GM19193 (cell line): Measurements from ENCODE around the gene GPC5.

Experiments used
- POLR2A ChIP-seq: IDR thresholded peaks from 4 replicates; pipeline ENCODE4 v1.6.1; 2011; ENCODE audit not compliant: insufficient read depth, insufficient read length; ENCODE audit errors: extremely low read depth

GPC5 gene

GRCh38 chr13:91630946-91631345 is 232.5 kb downstream of the GPC5 start:
- TF ChIP-seq POLR2A, result no peak

DNA sequence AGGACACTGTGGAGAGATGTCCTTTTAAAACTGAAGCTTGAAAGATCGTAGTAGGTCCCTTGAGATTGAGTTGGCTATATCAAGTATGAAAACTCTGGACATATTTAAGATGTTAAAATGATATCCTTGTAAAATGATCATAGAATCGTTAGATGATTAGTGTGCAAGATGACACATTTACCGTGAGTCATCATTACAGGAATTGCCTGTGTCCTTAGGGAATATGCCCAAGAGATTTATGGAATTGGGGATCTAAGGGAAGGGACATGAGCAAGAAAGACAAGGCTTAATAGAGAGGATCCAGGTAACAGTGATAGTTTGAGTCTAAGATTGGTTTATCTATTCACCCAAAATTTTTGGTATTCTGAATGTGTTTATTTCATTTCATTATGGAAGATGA is 233.7 kb downstream of the GPC5 start:
- no peak for TF ChIP-seq POLR2A

- TF ChIP-seq POLR2A, result no peak
Measured at GRCh38 chr13:91639330-91639729, 240.9 kb downstream of the GPC5 start.

- TF ChIP-seq POLR2A, result no peak
Measured at GRCh38 chr13:91643394-91643793, 245.0 kb downstream of the GPC5 start.

- TF ChIP-seq POLR2A, result no peak
Measured at GRCh38 chr13:91644806-91645205, 246.4 kb downstream of the GPC5 start.

DNA sequence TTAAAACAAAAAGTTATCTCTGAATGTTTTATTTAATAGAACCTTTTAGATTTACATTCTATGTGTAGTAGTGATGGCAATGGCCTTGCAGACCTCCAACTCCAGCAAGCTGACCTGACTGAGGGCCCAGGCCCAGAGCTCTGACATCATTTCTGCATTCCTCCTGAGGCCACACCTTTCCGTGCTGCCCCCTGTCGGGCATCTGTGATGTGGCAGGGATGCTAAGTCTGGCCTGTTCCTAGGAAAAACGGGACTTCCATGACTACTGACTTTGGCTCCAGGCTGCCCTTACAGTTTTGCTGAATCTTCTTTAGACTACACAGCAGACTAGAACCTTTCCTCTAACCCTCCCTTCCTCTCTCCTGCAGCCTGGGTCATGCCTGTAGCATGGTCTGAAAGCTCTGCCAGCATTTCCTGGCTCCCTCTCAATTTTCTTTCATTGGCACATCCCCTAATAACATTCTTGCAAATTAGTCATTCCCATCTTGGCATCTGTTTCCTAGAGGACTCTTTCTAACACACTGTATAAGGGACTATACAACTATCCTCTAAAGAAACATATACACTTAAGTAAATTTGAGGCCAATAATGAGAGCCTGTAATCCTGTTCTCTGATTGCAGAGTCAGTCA is 249.1 kb downstream of the GPC5 start:
- TF ChIP-seq POLR2A, result no peak

GRCh38 chr13:91648012-91648411 is 249.6 kb downstream of the GPC5 start:
- TF ChIP-seq POLR2A, result no peak

DNA sequence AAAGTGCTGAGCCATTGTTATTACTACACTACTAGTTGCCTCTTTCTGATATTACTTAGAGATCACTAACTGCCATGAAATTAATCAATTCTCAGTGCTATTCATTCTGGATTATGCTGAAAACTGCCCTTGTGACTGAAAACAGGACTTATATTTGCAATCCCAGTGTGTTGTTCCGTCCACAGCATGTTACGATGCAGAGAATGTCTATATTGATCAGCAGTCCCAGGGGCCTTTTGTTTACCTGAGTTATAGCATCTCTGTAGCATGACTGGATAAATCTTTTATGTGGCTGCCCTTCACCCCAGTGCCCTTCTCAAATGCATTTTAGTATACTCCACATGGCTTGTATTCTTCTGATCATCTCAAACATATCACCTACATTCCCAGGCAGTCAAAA is 251.0 kb downstream of the GPC5 start:
- no peak for TF ChIP-seq POLR2A

DNA sequence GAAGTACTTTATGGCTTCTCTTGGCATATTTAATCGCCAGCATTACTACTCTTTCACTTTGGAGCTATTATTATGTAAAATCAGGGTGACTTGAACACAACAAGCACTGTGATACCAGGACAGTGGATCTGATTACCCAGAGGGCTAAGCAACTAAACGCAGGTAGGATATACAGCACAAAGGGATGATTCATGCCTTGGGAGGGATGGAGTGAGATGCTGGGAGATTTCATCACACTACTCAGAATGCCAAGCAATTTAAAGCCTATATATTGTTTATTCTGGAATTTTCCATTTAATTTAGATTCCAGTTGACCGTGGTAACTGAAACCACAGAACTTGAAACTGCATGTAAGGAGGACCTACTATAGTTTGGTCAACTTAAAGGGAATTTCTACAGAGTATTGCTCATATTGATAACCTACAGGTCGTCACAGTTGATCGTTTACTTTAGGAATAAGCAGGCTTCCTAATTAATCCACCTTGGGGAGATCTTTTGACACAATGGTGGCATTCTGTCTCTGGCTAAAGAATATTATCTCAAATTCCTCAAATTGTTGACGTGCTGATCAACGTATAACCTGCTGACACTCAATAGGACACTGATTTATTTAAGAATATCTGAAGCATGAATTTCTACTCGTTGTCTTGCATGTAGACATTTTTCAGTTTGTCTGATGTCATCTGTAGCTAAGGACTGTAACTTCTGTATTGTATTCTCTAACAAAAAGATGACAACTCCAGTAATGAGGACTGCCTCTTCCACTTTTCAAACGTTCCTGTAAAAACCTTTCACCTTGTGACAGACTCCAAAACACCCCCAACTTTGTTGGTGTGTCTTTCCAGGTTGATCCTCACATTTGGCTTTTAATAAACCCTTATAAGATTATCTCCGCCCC is 254.2 kb downstream of the GPC5 start:
- TF ChIP-seq POLR2A, result no peak

DNA sequence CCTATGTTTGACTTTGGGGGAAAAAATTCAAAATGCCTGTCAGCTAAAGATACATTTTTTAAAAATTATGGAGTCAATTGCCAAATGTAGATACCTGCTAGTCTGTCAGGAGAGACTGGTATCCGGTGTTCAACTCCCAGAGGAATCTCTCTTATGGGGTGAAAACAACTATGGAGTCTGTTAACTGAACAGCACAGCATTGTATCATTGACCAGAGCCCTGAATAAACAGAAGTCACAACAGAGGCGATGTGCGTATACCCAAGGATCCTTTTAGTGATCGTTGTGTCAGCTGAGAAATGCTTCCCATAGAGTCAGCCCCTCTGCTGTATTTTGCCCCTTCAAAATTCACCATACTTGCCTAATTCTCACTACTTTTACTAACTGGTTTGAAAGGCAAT is 257.3 kb downstream of the GPC5 start:
- no peak for TF ChIP-seq POLR2A

DNA sequence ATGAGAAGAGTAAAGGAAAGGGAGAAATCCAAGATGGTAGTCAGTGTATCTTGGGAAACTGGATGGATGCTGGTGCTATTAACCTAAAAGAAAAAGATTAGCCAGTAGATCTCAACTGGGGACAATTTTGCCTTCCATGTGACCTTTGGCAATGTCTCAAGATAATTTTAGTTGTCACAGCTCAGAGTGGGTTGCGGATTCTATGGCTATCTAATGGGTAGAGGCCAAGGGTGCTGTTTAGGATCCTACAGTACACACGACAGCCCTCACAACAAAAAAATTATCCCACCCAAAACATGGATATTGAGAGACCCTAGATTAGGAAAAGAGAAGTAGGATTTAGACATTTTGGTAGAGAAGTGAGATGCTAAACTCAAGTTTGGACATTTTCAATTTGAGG is 258.9 kb downstream of the GPC5 start:
- no peak for TF ChIP-seq POLR2A

DNA sequence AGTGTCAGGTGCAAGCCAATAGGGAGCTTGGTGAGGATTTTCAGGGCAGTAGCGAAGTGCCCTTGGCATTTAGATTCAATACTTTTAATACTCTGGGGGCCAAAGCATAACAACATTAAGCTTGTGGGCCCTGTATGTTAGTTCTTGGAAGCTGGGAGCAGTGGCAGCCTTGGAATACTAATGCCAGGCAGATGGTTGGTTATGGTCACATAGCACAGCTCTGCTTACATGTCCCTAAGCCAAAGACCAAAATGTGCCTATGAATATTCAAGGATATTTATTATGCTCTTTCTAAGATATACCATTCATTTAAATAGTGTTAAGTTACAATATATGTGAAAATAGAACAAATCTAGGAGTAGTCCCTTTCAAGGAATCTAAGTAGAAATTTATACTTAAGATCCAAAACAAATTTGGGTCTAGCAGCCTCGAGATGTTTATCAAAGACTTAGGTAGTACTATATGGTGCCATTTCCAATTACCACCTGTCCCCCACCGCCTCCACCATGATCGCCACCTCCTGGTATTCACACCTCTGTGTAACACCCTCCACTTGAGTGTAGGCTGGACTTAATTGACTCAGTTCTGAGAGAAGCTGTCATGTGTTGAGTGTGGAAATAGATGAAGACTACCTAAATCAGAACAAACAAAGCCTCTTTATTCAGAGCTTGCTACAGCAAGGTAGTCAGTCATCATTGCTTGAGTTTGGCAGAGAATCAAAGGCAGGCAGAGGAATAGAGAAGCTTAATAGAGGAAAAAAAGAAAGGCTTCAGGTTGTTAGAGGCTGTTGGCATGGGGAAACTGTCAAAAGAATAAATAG is 261.0 kb downstream of the GPC5 start:
- no peak for TF ChIP-seq POLR2A

- TF ChIP-seq POLR2A, result no peak
Measured at GRCh38 chr13:91660076-91660415, 261.6 kb downstream of the GPC5 start.

DNA sequence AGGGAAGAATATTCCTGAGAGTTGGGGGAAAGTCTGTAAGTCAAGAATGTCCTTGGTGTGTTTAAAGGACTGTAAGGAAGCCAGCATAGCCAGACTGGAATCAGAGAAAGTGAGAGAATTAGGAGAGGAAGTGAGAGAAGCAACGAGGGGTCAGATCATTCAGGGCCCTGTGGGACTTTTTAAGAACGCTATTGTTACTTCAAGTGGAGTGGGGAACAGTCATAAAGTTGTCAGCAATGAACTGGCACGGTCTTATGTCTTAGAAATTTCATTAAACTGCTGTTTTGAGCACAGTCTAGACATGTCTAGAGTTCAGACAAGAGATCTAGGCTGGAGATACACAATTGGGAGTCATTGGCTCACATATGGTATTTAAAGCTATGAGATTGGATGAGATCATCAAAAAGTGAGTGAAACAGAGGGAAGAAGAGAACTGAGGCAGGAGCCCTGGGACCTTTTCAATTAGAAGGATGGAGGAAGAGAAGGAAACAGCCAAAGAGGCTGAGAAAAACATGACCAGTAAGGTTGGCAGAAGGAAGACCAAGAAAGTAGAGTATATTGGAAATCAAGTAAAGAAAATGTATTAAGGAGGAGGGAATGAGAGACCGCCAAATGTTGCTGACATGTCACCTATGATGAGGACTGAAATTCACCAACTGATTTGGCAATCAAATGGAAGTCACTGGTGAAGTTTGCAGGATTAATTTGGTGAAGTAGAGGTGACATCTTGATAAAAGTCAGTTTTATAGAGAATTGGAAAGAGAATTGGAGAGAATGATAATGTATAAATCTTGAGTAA is 263.5 kb downstream of the GPC5 start:
- no peak for TF ChIP-seq POLR2A

- no peak for TF ChIP-seq POLR2A
Measured at GRCh38 chr13:91664039-91664438, 265.6 kb downstream of the GPC5 start.
